ENCODE measurements around the gene ITGB1BP1. TPM values are rescaled to one million over a fixed set of nuclear protein-coding genes. Genes with fewer than 3 reads are reported as not detected.

ITGB1BP1 gene
- total RNA-seq, 4 donors from 2014 or later: 21.4 to 28.0 (median 26.4) TPM

- Histone ChIP-seq H3K36me3 (peaks cover 0 to 15% of the 10 kb centered on the region in 2 donors), H3K4me3 (no peak overlapping the region), H3K4me1 (peaks cover 14 to 17% of the 10 kb centered on the region in 2 donors), H3K27me3 (no peaks in the 10 kb centered on the region), H3K9me3 (no peaks in the 10 kb centered on the region), H3K27ac (no peak overlapping the region)
- in situ Hi-C loops (cut with MboI; ENCODE audit: low sequenced_read_pairs in 4 of 4) (no loop called here), intact Hi-C loops (cut with DNase I; ENCODE audit: low total_unique reads) (no loop called here)
- ATAC-seq: no peak
- DNase-seq: no peak
- no peak for TF ChIP-seq POLR2A (IDR thresholded peaks at IDR 0.05)
- TF ChIP-seq, protein P1, sequence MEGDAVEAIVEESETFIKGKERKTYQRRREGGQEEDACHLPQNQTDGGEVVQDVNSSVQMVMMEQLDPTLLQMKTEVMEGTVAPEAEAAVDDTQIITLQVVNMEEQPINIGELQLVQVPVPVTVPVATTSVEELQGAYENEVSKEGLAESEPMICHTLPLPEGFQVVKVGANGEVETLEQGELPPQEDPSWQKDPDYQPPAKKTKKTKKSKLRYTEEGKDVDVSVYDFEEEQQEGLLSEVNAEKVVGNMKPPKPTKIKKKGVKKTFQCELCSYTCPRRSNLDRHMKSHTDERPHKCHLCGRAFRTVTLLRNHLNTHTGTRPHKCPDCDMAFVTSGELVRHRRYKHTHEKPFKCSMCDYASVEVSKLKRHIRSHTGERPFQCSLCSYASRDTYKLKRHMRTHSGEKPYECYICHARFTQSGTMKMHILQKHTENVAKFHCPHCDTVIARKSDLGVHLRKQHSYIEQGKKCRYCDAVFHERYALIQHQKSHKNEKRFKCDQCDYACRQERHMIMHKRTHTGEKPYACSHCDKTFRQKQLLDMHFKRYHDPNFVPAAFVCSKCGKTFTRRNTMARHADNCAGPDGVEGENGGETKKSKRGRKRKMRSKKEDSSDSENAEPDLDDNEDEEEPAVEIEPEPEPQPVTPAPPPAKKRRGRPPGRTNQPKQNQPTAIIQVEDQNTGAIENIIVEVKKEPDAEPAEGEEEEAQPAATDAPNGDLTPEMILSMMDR (IDR thresholded peaks at IDR 0.05 in 4 of 5, conservative IDR thresholded peaks at IDR 0.05 in 1 of 5): no peak
These were observed 5.6 kb downstream of the ITGB1BP1 start for GRCh38 chr2:9417725-9418124.

DNA sequence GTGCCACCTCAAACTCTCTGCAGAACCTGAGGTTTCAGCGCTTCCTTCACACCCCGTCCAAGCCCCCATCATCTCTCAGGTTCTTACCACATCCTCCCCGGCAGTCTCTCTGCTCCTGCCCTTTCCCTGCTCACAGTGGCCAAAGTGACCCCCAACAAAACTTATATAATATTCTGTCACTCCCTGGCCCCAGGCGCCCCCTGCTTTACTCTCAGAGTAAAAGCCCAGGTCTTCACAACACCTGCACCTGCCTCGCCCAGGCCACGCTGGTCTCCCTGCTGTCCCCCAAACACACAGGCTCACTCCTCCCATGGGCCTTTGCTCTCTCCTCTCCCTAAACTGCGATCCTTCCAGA, 6.4 kb downstream of the ITGB1BP1 start:
- Histone ChIP-seq H3K27me3 (no peaks in the 10 kb centered on the region), H3K9me3 (no peaks in the 10 kb centered on the region), H3K36me3 (peaks cover 0 to 23% of the 10 kb centered on the region in 2 donors), H3K4me3 (no peak overlapping the region), H3K4me1 (peaks cover 8 to 10% of the 10 kb centered on the region in 2 donors), H3K27ac (no peak overlapping the region)
- no peak for DNase-seq
- intact Hi-C loops (cut with DNase I; ENCODE audit: low total_unique reads) (no loop called here), in situ Hi-C loops (cut with MboI; ENCODE audit: low sequenced_read_pairs in 4 of 4) (no loop called here)
- ATAC-seq: no peak
- TF ChIP-seq POLR2A (IDR thresholded peaks at IDR 0.05): no peak
- TF ChIP-seq, protein P1 (IDR thresholded peaks at IDR 0.05 in 4 of 5, conservative IDR thresholded peaks at IDR 0.05 in 1 of 5): no peak

- Histone ChIP-seq H3K4me1 (peaks cover 3 to 5% of the 10 kb centered on the region in 2 donors), H3K36me3 (peaks cover 0 to 28% of the 10 kb centered on the region in 2 donors), H3K9me3 (no peaks in the 10 kb centered on the region), H3K27me3 (no peaks in the 10 kb centered on the region), H3K4me3 (no peak overlapping the region), H3K27ac (no peak overlapping the region)
- ATAC-seq: no peak
- DNase-seq: no peak
- TF ChIP-seq, protein P1 (IDR thresholded peaks at IDR 0.05 in 4 of 5, conservative IDR thresholded peaks at IDR 0.05 in 1 of 5): no peak
- no peak for TF ChIP-seq POLR2A (IDR thresholded peaks at IDR 0.05)
- in situ Hi-C loops (cut with MboI; ENCODE audit: low sequenced_read_pairs in 4 of 4) (no loop called here), intact Hi-C loops (cut with DNase I; ENCODE audit: low total_unique reads) (no loop called here)
These were observed 6.9 kb downstream of the ITGB1BP1 start for GRCh38 chr2:9416267-9416961.

DNA sequence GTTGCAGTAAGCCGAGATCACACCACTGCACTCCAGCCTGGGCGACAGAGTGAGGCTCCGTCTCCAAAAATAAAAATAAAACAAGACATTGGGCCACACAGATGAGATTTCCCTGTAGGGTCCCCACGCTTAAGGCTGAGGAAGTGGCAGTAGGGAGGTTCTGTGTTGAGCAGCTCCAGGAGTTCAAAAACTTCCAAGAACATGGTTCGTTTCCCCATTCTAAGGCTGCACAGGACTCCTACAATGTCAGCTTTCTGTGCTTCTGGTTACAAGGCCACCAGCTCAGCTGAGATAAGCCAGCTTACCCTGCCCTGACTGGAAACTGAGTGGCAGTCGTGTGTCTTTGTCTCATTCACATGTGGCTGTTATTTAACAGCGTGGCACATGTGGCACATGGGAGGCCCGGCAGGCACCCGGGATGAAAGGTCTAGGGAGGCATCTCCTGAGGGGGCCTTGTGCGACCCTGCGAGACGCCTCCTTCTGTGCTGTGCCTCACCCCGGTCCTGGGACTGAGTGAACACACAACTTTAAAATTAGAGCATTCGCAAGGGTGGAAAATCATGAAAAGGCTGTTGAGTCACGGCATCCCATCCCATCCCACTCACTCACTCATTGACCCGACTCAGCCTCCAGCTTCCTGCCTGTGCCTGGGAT, 7.7 kb downstream of the ITGB1BP1 start:
- TF ChIP-seq POLR2A (IDR thresholded peaks at IDR 0.05): no peak
- TF ChIP-seq, protein P1 (IDR thresholded peaks at IDR 0.05 in 4 of 5, conservative IDR thresholded peaks at IDR 0.05 in 1 of 5): no peak
- Histone ChIP-seq H3K4me1 (no peaks in the 10 kb centered on the region), H3K27ac (no peak overlapping the region), H3K4me3 (no peak overlapping the region), H3K36me3 (peaks cover 0 to 35% of the 10 kb centered on the region in 2 donors), H3K27me3 (no peaks in the 10 kb centered on the region), H3K9me3 (no peaks in the 10 kb centered on the region)
- no peak for DNase-seq
- intact Hi-C loops (cut with DNase I; ENCODE audit: low total_unique reads) (no loop called here), in situ Hi-C loops (cut with MboI; ENCODE audit: low sequenced_read_pairs in 4 of 4) (no loop called here)
- ATAC-seq: no peak

All from gastrocnemius medialis (tissue), 4 donors.